ENCODE results near the gene ZFR. TPM values are rescaled to one million over a fixed set of nuclear protein-coding genes. Genes with fewer than 3 reads are reported as not detected.
"Not testable (repeated sequence)": the region's sequence is repeated elsewhere in the genome, so short reads cannot be mapped to it uniquely, and the experiment has no call there.

The ZFR gene
- polyA plus RNA-seq, 3 donors: 29.8 to 81.8 (median 62.3) TPM

DNA sequence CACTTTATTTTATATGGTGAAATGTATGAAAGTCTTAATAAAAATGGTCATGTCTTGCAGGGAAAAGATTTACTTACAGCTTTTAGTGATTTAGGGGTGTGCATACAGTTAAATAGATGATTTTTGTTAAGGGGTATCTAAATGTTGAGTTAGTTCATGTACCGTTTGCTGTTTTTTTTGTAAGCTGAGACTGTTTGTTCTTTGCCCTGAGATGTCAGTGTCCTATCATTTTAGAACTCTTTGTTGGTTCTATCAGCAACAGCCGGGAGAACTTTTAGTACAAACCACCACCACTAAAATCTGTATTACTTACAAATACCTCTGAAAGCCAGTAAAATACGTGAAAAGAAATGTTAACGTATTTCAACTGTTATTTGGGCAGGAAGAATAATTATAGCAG is 75.5 kb downstream of the ZFR start:
- TF ChIP-seq, protein P1, sequence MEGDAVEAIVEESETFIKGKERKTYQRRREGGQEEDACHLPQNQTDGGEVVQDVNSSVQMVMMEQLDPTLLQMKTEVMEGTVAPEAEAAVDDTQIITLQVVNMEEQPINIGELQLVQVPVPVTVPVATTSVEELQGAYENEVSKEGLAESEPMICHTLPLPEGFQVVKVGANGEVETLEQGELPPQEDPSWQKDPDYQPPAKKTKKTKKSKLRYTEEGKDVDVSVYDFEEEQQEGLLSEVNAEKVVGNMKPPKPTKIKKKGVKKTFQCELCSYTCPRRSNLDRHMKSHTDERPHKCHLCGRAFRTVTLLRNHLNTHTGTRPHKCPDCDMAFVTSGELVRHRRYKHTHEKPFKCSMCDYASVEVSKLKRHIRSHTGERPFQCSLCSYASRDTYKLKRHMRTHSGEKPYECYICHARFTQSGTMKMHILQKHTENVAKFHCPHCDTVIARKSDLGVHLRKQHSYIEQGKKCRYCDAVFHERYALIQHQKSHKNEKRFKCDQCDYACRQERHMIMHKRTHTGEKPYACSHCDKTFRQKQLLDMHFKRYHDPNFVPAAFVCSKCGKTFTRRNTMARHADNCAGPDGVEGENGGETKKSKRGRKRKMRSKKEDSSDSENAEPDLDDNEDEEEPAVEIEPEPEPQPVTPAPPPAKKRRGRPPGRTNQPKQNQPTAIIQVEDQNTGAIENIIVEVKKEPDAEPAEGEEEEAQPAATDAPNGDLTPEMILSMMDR (IDR thresholded peaks at IDR 0.05): no peak
- no peaks in the 10 kb centered on the region for H3K4me1 ChIP-seq (ENCODE audit: control insufficient read depth in 1 of 2, insufficient read depth in 2 of 2, low read length in 2 of 2)
- no peaks in the 10 kb centered on the region for H4K20me1 ChIP-seq (ENCODE audit: insufficient read depth, low read length)
- Mint-ChIP-seq H3K4me1 (no peaks in the 10 kb centered on the region), H3K27me3 (ENCODE audit: low read depth in 3 of 3) (no peaks in the 10 kb centered on the region), H3K27ac (peak overlapping the region in 1 of 7 donors; percentile 8), H3K36me3 (peaks cover 62 to 77% of the 10 kb centered on the region in 2 donors), H3K4me3 (no peak overlapping the region), H3K9me3 (no peaks in the 10 kb centered on the region)
- no peak overlapping the region for H2AFZ ChIP-seq (ENCODE audit: insufficient read depth, low read depth, low read length, poor library complexity, severe bottlenecking)
- DNase-seq: no peak
- H3K27ac ChIP-seq (ENCODE audit: low read depth in 1 of 2, low read length in 2 of 2): no peak overlapping the region
- H3K36me3 ChIP-seq (replicated peaks in 1 of 2; ENCODE audit: control insufficient read depth in 1 of 2, insufficient read depth in 2 of 2, low read length in 2 of 2): peaks cover 61 to 90% of the 10 kb centered on the region in 2 donors
- H3K79me2 ChIP-seq (ENCODE audit: insufficient read depth, low read length): peaks cover 3% of the 10 kb centered on the region
- H3K9ac ChIP-seq (ENCODE audit: insufficient read depth, low read length, poor library complexity, severe bottlenecking): no peak overlapping the region
- no peak overlapping the region for H3K4me2 ChIP-seq (replicated peaks; ENCODE audit: extremely low read depth, low read length, poor library complexity, severe bottlenecking)
- intact Hi-C loops (cut with micrococcal nuclease): no loop called here
- no peaks in the 10 kb centered on the region for H3K9me3 ChIP-seq (replicated peaks in 1 of 2; ENCODE audit: control insufficient read depth in 1 of 2, insufficient read depth in 1 of 2, low read length in 2 of 2)
- no CpG with 5 or more reads among the region's 4 CpGs for WGBS (ENCODE audit: insufficient coverage)
- H3K4me3 ChIP-seq (replicated peaks in 1 of 3; ENCODE audit: low read depth in 2 of 3, low read length in 3 of 3): no peak overlapping the region
- H3K27me3 ChIP-seq (ENCODE audit: control insufficient read depth in 2 of 2, insufficient read depth in 2 of 2, low read length in 2 of 2): no peaks in the 10 kb centered on the region

DNA sequence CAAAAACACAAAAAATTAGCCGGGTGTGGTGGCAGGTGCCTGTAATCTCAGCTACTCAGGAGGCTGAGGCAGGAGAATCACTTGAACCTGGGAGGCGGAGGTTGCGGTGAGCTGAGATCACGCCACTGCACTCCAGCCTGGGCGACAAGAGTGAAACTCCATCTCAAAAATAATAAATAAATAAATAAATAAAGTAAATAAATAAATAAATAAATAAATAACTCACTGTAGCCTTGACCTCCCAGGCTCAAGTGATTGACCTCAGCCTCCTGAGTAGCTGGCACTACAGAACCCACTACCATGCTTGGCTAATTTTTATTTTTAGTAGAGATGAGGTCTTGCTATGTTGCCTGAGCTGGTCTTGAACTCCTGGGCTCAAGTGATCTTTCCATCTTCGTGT is 77.3 kb downstream of the ZFR start:
- H3K9me3 ChIP-seq (replicated peaks in 1 of 2; ENCODE audit: control insufficient read depth in 1 of 2, insufficient read depth in 1 of 2, low read length in 2 of 2); H3K4me3 ChIP-seq (replicated peaks in 1 of 3; ENCODE audit: low read depth in 2 of 3, low read length in 3 of 3); H3K4me1 Mint-ChIP-seq; H3K27me3 ChIP-seq (ENCODE audit: control insufficient read depth in 2 of 2, insufficient read depth in 2 of 2, low read length in 2 of 2); H3K4me1 ChIP-seq (ENCODE audit: control insufficient read depth in 1 of 2, insufficient read depth in 2 of 2, low read length in 2 of 2); H3K27ac ChIP-seq (ENCODE audit: low read depth in 1 of 2, low read length in 2 of 2); H3K79me2 ChIP-seq (ENCODE audit: insufficient read depth, low read length); DNase-seq; H3K4me2 ChIP-seq (replicated peaks; ENCODE audit: extremely low read depth, low read length, poor library complexity, severe bottlenecking); H3K4me3 Mint-ChIP-seq; H2AFZ ChIP-seq (ENCODE audit: insufficient read depth, low read depth, low read length, poor library complexity, severe bottlenecking); H3K9ac ChIP-seq (ENCODE audit: insufficient read depth, low read length, poor library complexity, severe bottlenecking); H3K9me3 Mint-ChIP-seq; intact Hi-C loops (cut with micrococcal nuclease); H4K20me1 ChIP-seq (ENCODE audit: insufficient read depth, low read length); H3K27me3 Mint-ChIP-seq (ENCODE audit: low read depth in 3 of 3): not testable (repeated sequence)
- Mint-ChIP-seq H3K27ac (peak overlapping the region in 1 of 7 donors; percentile 54), H3K36me3 (peaks cover 61 to 75% of the 10 kb centered on the region in 2 donors)
- H3K36me3 ChIP-seq (replicated peaks in 1 of 2; ENCODE audit: control insufficient read depth in 1 of 2, insufficient read depth in 2 of 2, low read length in 2 of 2): peaks cover 63 to 90% of the 10 kb centered on the region in 2 donors
- 71% methylated on average over 1 of the region's 6 CpGs for WGBS (ENCODE audit: insufficient coverage)

Data from CD14-positive monocyte (primary cell).